GM21360 (cell line): Measurements from ENCODE around the gene ATP6V1E1.

Experiments used
- ATAC-seq: cut with Tn5 transposase; IDR thresholded peaks from one replicate; pipeline ENCODE4 v1.9.1; 2021; ENCODE audit warnings: mild to moderate bottlenecking, moderate library complexity; ENCODE audit not compliant: unreplicated experiment

Gene ATP6V1E1

GRCh38 chr22:17548756-17549035, 79.9 kb downstream of the ATP6V1E1 start:
- ATAC-seq: no peak

DNA sequence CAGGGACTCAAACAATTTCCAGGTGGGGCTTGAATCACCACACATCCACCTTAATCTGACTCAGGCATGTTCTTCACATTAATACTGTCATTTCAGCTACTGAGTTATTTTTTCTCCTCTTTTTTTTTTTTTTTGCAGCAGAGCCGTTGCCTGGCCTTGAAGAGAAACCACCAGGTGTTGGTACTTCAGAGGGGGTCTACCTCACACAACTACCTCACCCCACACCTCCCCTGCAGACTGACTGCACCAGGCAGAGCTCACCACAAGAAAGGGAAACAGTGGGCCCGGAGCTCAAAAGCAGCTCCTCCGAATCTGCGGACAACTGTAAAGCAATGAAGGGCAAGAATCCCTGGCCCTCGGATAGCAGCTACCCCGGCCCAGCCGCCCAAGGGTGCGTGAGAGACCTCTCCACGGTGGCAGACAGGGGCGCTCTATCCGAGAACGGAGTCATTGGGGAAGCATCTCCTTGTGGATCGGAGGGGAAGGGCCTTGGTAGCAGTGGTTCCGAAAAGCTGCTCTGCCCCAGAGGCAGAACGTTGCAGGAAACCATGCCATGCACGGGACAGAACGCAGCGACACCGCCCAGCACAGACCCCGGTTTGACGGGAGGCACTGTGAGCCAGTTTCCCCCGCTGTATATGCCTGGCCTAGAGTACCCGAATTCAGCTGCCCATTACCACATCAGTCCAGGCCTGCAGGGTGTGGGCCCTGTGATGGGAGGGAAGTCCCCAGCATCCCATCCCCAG, 80.4 kb downstream of the ATP6V1E1 start:
- no peak for ATAC-seq

DNA sequence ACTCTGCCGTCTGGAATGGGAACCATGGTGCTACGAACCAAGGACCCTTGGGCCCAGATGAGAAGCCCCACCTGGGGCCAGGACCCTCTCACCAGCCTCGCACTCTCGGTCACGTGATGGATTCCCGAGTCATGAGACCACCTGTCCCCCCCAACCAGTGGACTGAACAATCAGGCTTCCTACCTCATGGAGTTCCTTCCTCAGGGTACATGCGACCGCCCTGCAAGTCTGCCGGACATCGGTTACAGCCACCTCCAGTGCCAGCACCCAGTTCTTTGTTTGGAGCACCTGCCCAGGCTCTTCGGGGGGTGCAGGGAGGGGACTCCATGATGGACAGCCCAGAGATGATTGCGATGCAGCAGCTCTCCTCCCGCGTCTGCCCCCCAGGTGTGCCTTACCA, 86.1 kb downstream of the ATP6V1E1 start:
- ATAC-seq: no peak
